ENCODE data around the gene SLC26A4.

The SLC26A4 gene

GRCh38 chr7:107622894-107623293 lies 37.7 kb upstream of the SLC26A4 start:
- no peak for DNase-seq (ENCODE audit: low read depth)
- no peak overlapping the region for H3K4me3 ChIP-seq (ENCODE audit: low read depth, low read length)
- no peak for TF ChIP-seq CTCF (IDR thresholded peaks at IDR 0.05; ENCODE audit: insufficient read depth, low read depth, low read length, missing control alignments)

GRCh38 chr7:107627002-107627401 lies 33.6 kb upstream of the SLC26A4 start:
- no peak for TF ChIP-seq CTCF (IDR thresholded peaks at IDR 0.05; ENCODE audit: insufficient read depth, low read depth, low read length, missing control alignments)
- no peak for DNase-seq (ENCODE audit: low read depth)
- no peak overlapping the region for H3K4me3 ChIP-seq (ENCODE audit: low read depth, low read length)

GRCh38 chr7:107628461-107629064 lies 32.1 kb upstream of the SLC26A4 start:
- TF ChIP-seq CTCF (IDR thresholded peaks at IDR 0.05; ENCODE audit: insufficient read depth, low read depth, low read length, missing control alignments) = no peak
- no peak overlapping the region for H3K4me3 ChIP-seq (ENCODE audit: low read depth, low read length)
- DNase-seq (ENCODE audit: low read depth) = no peak

GRCh38 chr7:107630342-107630741 lies 30.3 kb upstream of the SLC26A4 start:
- no peak overlapping the region for H3K4me3 ChIP-seq (ENCODE audit: low read depth, low read length)
- no peak for DNase-seq (ENCODE audit: low read depth)
- no peak for TF ChIP-seq CTCF (IDR thresholded peaks at IDR 0.05; ENCODE audit: insufficient read depth, low read depth, low read length, missing control alignments)

- H3K4me3 ChIP-seq (ENCODE audit: low read depth, low read length) = no peak overlapping the region
- no peak for DNase-seq (ENCODE audit: low read depth)
- TF ChIP-seq CTCF (IDR thresholded peaks at IDR 0.05; ENCODE audit: insufficient read depth, low read depth, low read length, missing control alignments) = no peak
These were observed 28.8 kb upstream of the SLC26A4 start for GRCh38 chr7:107631588-107632491.

GRCh38 chr7:107632492-107632865 lies 28.1 kb upstream of the SLC26A4 start:
- H3K4me3 ChIP-seq (ENCODE audit: low read depth, low read length) = no peak overlapping the region
- no peak for DNase-seq (ENCODE audit: low read depth)
- TF ChIP-seq CTCF (IDR thresholded peaks at IDR 0.05; ENCODE audit: insufficient read depth, low read depth, low read length, missing control alignments) = no peak

All from GM12865 (cell line).